NK-92 (cell line): ENCODE results near the gene TMEM59.
"Not testable (repeated sequence)": the region's sequence is repeated elsewhere in the genome, so short reads cannot be mapped to it uniquely, and the experiment has no call there.

ENCODE experiments used
- DNase-seq: peaks from one replicate; lab custom pipeline; 2025; ENCODE audit not compliant: unreplicated experiment; lab: John Stamatoyannopoulos, UW

TMEM59 gene

GRCh38 chr1:54053745-54054437 is 887 bp upstream of the TMEM59 start:
- DNase-seq = no peak

- no peak for DNase-seq
These were observed 522 bp downstream of the TMEM59 start for GRCh38 chr1:54052431-54052933.

GRCh38 chr1:54051933-54052430 is 1.0 kb downstream of the TMEM59 start:
- DNase-seq = no peak

- not testable (repeated sequence) for DNase-seq
These were observed 2.6 kb downstream of the TMEM59 start for GRCh38 chr1:54050435-54050834.

GRCh38 chr1:54047384-54048305 is 5.4 kb downstream of the TMEM59 start:
- no peak for DNase-seq

GRCh38 chr1:54046671-54047383 is 6.2 kb downstream of the TMEM59 start:
- no peak for DNase-seq

- no peak for DNase-seq
These were observed 7.5 kb downstream of the TMEM59 start for GRCh38 chr1:54045496-54045895.

GRCh38 chr1:54041806-54042205 is 11.2 kb downstream of the TMEM59 start:
- no peak for DNase-seq

- no peak for DNase-seq
These were observed 15.5 kb downstream of the TMEM59 start for GRCh38 chr1:54037476-54037875.

GRCh38 chr1:54028306-54029251 is 24.4 kb downstream of the TMEM59 start:
- DNase-seq = no peak

- no peak for DNase-seq
These were observed 25.2 kb downstream of the TMEM59 start for GRCh38 chr1:54027848-54028247.

GRCh38 chr1:54024811-54025210 is 28.2 kb downstream of the TMEM59 start:
- not testable (repeated sequence) for DNase-seq

GRCh38 chr1:54024358-54024757 is 28.6 kb downstream of the TMEM59 start:
- no peak for DNase-seq

GRCh38 chr1:54019562-54020176 is 33.3 kb downstream of the TMEM59 start:
- DNase-seq = not testable (repeated sequence)

- DNase-seq = no peak
These were observed 34.4 kb downstream of the TMEM59 start for GRCh38 chr1:54018635-54019034.

- no peak for DNase-seq
These were observed 35.0 kb downstream of the TMEM59 start, which contains the start of gene LDLRAD1 for GRCh38 chr1:54017979-54018378. TSS of gene LDLRAD1 (minus strand) at chr1:54018186. CDS start at chr1:54018112, 74 bp downstream.

- DNase-seq = no peak
These were observed 36.4 kb downstream of the TMEM59 start for GRCh38 chr1:54016343-54017282.

- DNase-seq = no peak
These were observed 38.9 kb downstream of the TMEM59 start for GRCh38 chr1:54014009-54014629.
